K562 (cell line): Measurements from ENCODE around the gene PPWD1. TPM values are rescaled to one million over a fixed set of nuclear protein-coding genes. Genes with fewer than 3 reads are reported as not detected.

Experiments used
- CC2D1A ChIP-seq: fragments of 450-650 bp; IDR thresholded peaks from 2 replicates; pipeline ENCODE4 v1.6.1; 2017; ENCODE audit warnings: mild to moderate bottlenecking
- ESRRB ChIP-seq: fragments of 250-450 bp; sonication (Bioruptor Pico); IDR thresholded peaks from 2 replicates; pipeline ENCODE4 v1.5.0; 2020; ENCODE audit warnings: mild to moderate bottlenecking, moderate library complexity, borderline replicate concordance
- FOSL1 ChIP-seq: fragments of 200-800 bp; sonication (Bioruptor generic); conservative IDR thresholded peaks from 2 replicates; pipeline ENCODE4 v1.6.1; 2016; ENCODE audit warnings: missing genetic modification characterization, missing compliant biosample characterization
- JUNB ChIP-seq: fragments of 450-650 bp; formaldehyde crosslinking; conservative IDR thresholded peaks from 2 replicates; pipeline ENCODE4 v1.4.0; 2020; ENCODE audit warnings: mild to moderate bottlenecking
- KLF16 ChIP-seq: IDR thresholded peaks from 2 replicates; pipeline ENCODE4 v1.6.1; 2016; ENCODE audit warnings: antibody characterized with exemption
- MGA ChIP-seq: fragments of 450-650 bp; IDR thresholded peaks from 2 replicates; pipeline ENCODE4 v1.6.1; 2016; ENCODE audit warnings: mild to moderate bottlenecking, moderate library complexity
- NR4A1 ChIP-seq, 2 experiments: fragments of 250-450 bp in 1 of 2; fragments of 450-650 bp in 1 of 2; sonication (Bioruptor Pico) in 1 of 2; IDR thresholded peaks; 2 replicates each; pipeline versions ENCODE4 v1.4.0 to v1.6.1; 2016 to 2020; ENCODE audit warnings: mild to moderate bottlenecking in 2 of 2, missing compliant biosample characterization in 1 of 2, missing genetic modification characterization in 1 of 2, moderate library complexity in 1 of 2
- POLR3G ChIP-seq: IDR thresholded peaks from 2 replicates; pipeline ENCODE4 v1.6.1; 2011; ENCODE audit not compliant: insufficient read length, insufficient replicate concordance; ENCODE audit errors: extremely low read depth
- PRPF4 ChIP-seq: fragments of 200-400 bp; formaldehyde crosslinking; IDR thresholded peaks from one replicate; pipeline ENCODE4 v1.6.1; 2017; ENCODE audit warnings: low read length, low read depth, mild to moderate bottlenecking; ENCODE audit not compliant: insufficient read depth, poor library complexity, severe bottlenecking
- PTRF ChIP-seq: fragments of 450-650 bp; IDR thresholded peaks from 2 replicates; pipeline ENCODE4 v1.6.1; 2016; ENCODE audit warnings: mild to moderate bottlenecking, missing genetic modification characterization, missing compliant biosample characterization
- SAFB2 ChIP-seq: fragments of 200-400 bp; formaldehyde crosslinking; IDR thresholded peaks from 2 replicates; pipeline ENCODE4 v1.6.1; 2018; ENCODE audit warnings: borderline replicate concordance, low read length, low read depth, moderate library complexity; ENCODE audit not compliant: severe bottlenecking
- SP1 ChIP-seq: sonication (generic); formaldehyde crosslinking; IDR thresholded peaks from 2 replicates; pipeline ENCODE4 v1.8.1; 2022; ENCODE audit warnings: mild to moderate bottlenecking, missing genetic modification reagents
- TEAD2 ChIP-seq: fragments of 450-650 bp; IDR thresholded peaks from 2 replicates; pipeline ENCODE4 v1.6.1; 2016; ENCODE audit warnings: missing genetic modification characterization, control low read depth, missing compliant biosample characterization
- TRIM24 ChIP-seq, 2 experiments: fragments of 450-650 bp; IDR thresholded peaks; 2 replicates each; pipeline ENCODE4 v1.6.1; 2016
- TRIM28 ChIP-seq: fragments of 450-650 bp; IDR thresholded peaks from 2 replicates; pipeline ENCODE4 v1.6.1; 2017
- ZC3H8 ChIP-seq: fragments of 450-650 bp; IDR thresholded peaks from 2 replicates; pipeline ENCODE4 v1.6.1; 2017
- ZNF184 ChIP-seq: sonication (generic); formaldehyde crosslinking; IDR thresholded peaks from 2 replicates; pipeline ENCODE4 v1.5.0; 2020; ENCODE audit warnings: missing genetic modification reagents
- ZNF23 ChIP-seq: fragments of 250-450 bp; sonication (Bioruptor Pico); IDR thresholded peaks from 2 replicates; pipeline ENCODE4 v1.4.0; 2020; ENCODE audit warnings: mild to moderate bottlenecking
- polyA plus RNA-seq, 8 experiments: library from polyadenylated mRNA; depleted of rRNA in 4 of 8; stranded (reverse) in 5 of 8; unstranded in 3 of 8; fragments of >200 nt; fragmentation: Nextera tagmentation in 2 of 8; fragmentation: Illumina TruSeq in 1 of 8; extraction: Ambion mirVana in 2 of 8; extraction: Trizol in 1 of 8; gene quantifications; 2 replicates each; pipeline versions ENCODE4 v1.2.1 to v1.2.3, GENCODE V29; 2011 to 2014; ENCODE audit warnings: inconsistent platforms in 1 of 8, missing spikeins in 1 of 8
- total RNA-seq, 7 experiments: library from RNA; depleted of rRNA in 6 of 7; stranded (reverse); fragments of >200 nt in 6 of 7; fragmentation: Illumina TruSeq in 2 of 7; extraction: Trizol in 2 of 7; gene quantifications; 2 replicates each; pipeline versions ENCODE4 v1.2.1 to v1.2.3, GENCODE V29; 2011 to 2021; ENCODE audit warnings: low replicate concordance in 1 of 7

PPWD1 gene
- total and polyA plus RNA-seq, 9 of the 15 experiments (the other 6 are each of a cell fraction or from before 2014, with no cell fraction given): 24.1 to 89.2 (median 51.4) TPM

DNA sequence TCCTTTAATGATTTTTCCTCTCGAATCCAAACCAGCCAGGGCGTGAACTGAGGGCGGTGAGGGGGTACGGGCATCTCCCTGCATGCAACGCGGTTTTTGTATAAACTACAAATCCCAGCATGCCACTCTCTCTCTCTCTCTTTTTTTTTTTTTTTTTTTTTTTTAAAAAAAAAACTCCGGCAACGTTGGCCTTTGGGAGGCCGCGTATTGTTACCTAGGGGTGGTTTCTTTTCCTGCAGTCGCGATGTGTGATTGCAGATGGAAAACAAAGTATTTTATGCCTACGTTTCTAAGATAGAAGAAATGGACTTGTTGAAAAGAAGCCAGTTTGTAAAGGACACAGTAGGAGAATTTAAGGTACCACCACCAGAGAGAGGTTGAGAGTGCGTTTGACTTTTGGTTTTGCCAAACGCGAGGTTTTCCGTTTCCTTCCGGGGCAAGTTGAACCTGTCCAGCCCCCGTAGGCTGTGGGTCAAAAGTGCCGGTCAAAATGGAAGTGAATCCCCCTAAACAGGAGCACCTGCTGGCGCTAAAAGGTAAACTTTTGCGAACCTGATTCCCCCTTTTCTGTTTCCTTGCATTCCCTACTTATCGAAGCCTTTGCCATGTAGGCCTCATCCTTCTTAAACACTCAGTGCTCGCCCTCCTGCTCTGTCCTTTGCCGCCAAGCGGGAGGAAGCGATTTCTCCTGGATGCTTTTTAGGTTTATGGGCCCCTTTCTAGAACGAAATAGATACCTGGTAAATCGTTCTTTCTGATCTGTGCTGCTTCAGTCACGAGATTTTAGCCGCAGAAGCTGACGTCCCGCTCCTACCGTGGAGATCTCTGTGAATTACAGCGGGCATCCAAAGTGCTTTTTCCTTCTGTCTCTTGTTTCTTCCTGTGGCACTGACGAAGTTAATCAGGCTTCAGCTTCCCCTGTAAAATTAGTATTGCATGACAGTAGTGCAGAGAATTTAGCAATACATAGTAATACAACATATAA is 61.8 kb downstream of the PPWD1 start, which contains the start of the genes SHLD3 and TRAPPC13 (continued):
- TF ChIP-seq POLR3G (no peak), NR4A1 (CRISPR knock-in tag; IDR thresholded peaks at IDR 0.05) (no peak), NR4A1 (tag; IDR thresholded peaks at IDR 0.05) (no peak), SAFB2 (no peak), JUNB (CRISPR knock-in tag) (no peak), ZNF23 (CRISPR knock-in tag) (no peak), ZNF184 (CRISPR knock-in tag) (no peak), TEAD2 (tag) (no peak), TRIM24 (IDR thresholded peaks at IDR 0.05) (no peak), CC2D1A (no peak; the same call in 1 of the 2 replicates), ZC3H8 (no peak), SP1 (CRISPR knock-in tag) (peak; percentile 33; the same call in 1 of the 2 replicates), FOSL1 (tag) (peak; percentile 43; the same call in 1 of the 2 replicates), MGA (0 out of 2 replicates have a peak, but pooled peaks have one; percentile 8), ESRRB (CRISPR knock-in tag) (no peak), TRIM28 (no peak), PTRF (tag) (no peak), PRPF4 (no peak), KLF16 (0 out of 2 replicates have a peak, but pooled peaks have one; percentile 44)
